Neural cell (in vitro differentiated cells): ENCODE results near the gene KLF12.

Source experiments
- EP300 ChIP-seq: fragments of 450-650 bp; conservative IDR thresholded peaks from 2 replicates; pipeline ENCODE4 v1.6.1; 2014; ENCODE audit warnings: antibody characterized with exemption, mild to moderate bottlenecking, moderate library complexity; ENCODE audit not compliant: poor library complexity, severe bottlenecking
- EZH2 ChIP-seq: fragments of 200-600, 300-800 bp; shearing (Covaris generic), sonication (generic); IDR thresholded peaks from 2 replicates; pipeline ENCODE4 v1.6.1; 2014; ENCODE audit warnings: antibody characterized with exemption, low read length, borderline replicate concordance, mild to moderate bottlenecking; ENCODE audit not compliant: insufficient read depth, poor library complexity, severe bottlenecking
- MXI1 ChIP-seq: fragments of 450-650 bp; conservative IDR thresholded peaks from 2 replicates; pipeline ENCODE4 v1.6.1; 2014; ENCODE audit warnings: antibody characterized with exemption, mild to moderate bottlenecking; ENCODE audit not compliant: poor library complexity, severe bottlenecking
- POLR2AphosphoS5 ChIP-seq: IDR thresholded peaks from 2 replicates; pipeline ENCODE4 v1.6.1; 2012
- RAD21 ChIP-seq: fragments of 450-650 bp; conservative IDR thresholded peaks from 2 replicates; pipeline ENCODE4 v1.6.1; 2014; ENCODE audit warnings: antibody characterized with exemption, mild to moderate bottlenecking, moderate library complexity
- TF ChIP-seq, protein P1 (sequence below): fragments of 450-650 bp; IDR thresholded peaks from 2 replicates; pipeline ENCODE4 v1.5.1; 2014; ENCODE audit warnings: antibody characterized with exemption, mild to moderate bottlenecking, moderate library complexity; ENCODE audit not compliant: poor library complexity, severe bottlenecking
- TF ChIP-seq, protein P2 (sequence below): IDR thresholded peaks from 2 replicates; pipeline ENCODE4 v1.6.1; 2012; ENCODE audit warnings: borderline replicate concordance

DNA sequence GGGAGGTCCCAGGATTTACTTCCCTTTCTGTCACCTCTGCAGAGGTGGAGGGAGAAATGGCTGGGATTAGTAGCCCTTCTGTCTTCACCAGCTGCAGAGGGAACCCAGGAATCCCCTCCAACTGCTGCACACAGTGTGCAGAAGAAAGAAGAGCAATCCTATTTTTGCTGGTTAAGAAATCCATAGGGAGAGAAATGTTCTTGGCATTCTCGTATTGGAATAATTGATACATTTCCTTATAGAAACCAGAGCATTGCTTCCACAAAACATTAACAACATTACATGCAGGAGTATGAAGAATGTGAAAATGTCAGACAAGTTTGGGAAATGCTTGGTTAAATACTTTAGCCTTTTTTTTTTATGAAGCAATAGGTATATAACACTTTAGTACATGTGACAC, 48.3 kb upstream of the KLF12 start:
- TF ChIP-seq, protein P1, sequence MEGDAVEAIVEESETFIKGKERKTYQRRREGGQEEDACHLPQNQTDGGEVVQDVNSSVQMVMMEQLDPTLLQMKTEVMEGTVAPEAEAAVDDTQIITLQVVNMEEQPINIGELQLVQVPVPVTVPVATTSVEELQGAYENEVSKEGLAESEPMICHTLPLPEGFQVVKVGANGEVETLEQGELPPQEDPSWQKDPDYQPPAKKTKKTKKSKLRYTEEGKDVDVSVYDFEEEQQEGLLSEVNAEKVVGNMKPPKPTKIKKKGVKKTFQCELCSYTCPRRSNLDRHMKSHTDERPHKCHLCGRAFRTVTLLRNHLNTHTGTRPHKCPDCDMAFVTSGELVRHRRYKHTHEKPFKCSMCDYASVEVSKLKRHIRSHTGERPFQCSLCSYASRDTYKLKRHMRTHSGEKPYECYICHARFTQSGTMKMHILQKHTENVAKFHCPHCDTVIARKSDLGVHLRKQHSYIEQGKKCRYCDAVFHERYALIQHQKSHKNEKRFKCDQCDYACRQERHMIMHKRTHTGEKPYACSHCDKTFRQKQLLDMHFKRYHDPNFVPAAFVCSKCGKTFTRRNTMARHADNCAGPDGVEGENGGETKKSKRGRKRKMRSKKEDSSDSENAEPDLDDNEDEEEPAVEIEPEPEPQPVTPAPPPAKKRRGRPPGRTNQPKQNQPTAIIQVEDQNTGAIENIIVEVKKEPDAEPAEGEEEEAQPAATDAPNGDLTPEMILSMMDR: no peak
- TF ChIP-seq MXI1: no peak
- TF ChIP-seq, protein P2, sequence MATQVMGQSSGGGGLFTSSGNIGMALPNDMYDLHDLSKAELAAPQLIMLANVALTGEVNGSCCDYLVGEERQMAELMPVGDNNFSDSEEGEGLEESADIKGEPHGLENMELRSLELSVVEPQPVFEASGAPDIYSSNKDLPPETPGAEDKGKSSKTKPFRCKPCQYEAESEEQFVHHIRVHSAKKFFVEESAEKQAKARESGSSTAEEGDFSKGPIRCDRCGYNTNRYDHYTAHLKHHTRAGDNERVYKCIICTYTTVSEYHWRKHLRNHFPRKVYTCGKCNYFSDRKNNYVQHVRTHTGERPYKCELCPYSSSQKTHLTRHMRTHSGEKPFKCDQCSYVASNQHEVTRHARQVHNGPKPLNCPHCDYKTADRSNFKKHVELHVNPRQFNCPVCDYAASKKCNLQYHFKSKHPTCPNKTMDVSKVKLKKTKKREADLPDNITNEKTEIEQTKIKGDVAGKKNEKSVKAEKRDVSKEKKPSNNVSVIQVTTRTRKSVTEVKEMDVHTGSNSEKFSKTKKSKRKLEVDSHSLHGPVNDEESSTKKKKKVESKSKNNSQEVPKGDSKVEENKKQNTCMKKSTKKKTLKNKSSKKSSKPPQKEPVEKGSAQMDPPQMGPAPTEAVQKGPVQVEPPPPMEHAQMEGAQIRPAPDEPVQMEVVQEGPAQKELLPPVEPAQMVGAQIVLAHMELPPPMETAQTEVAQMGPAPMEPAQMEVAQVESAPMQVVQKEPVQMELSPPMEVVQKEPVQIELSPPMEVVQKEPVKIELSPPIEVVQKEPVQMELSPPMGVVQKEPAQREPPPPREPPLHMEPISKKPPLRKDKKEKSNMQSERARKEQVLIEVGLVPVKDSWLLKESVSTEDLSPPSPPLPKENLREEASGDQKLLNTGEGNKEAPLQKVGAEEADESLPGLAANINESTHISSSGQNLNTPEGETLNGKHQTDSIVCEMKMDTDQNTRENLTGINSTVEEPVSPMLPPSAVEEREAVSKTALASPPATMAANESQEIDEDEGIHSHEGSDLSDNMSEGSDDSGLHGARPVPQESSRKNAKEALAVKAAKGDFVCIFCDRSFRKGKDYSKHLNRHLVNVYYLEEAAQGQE: no peak
- TF ChIP-seq EZH2: no peak
- no peak for TF ChIP-seq EP300
- TF ChIP-seq POLR2AphosphoS5: no peak
- TF ChIP-seq RAD21: no peak
